ENCODE results near the gene WDR81. TPM values are rescaled to one million over a fixed set of nuclear protein-coding genes. Genes with fewer than 3 reads are reported as not detected.

Gene WDR81
- total RNA-seq, 1 experiment from 2014 or later, result 29.5 TPM

- Histone ChIP-seq H3K27me3 (ENCODE audit: control insufficient read depth, insufficient read depth, low read length) (no peaks in the 10 kb centered on the region), H3K4me3 (ENCODE audit: low read depth in 2 of 2, low read length in 2 of 2) (no peak overlapping the region), H3K36me3 (ENCODE audit: control insufficient read depth, insufficient read depth, low read length) (no peaks in the 10 kb centered on the region; the same call in 1 of the 2 replicates), H3K4me1 (ENCODE audit: control insufficient read depth, insufficient read depth, low read length) (peaks cover 15% of the 10 kb centered on the region), H3K9me3 (ENCODE audit: control insufficient read depth, insufficient read depth, low read depth, low read length) (no peaks in the 10 kb centered on the region), H3K27ac (ENCODE audit: low read length) (no peak overlapping the region; the same call in 1 of the 2 replicates)
- no peak; the same call in 1 of the 2 replicates for TF ChIP-seq CTCF (IDR thresholded peaks at IDR 0.05)
- TF ChIP-seq REST (IDR thresholded peaks at IDR 0.05; ENCODE audit: insufficient read depth in 1 of 2, low read depth in 2 of 2, low read length in 1 of 2), result no peak
- TF ChIP-seq TCF7L2 (IDR thresholded peaks at IDR 0.05; ENCODE audit: low read depth, low read length), result no peak
- no peak for TF ChIP-seq SIN3A (IDR thresholded peaks at IDR 0.05; ENCODE audit: borderline replicate concordance, insufficient read depth, low read depth, low read length)
- TF ChIP-seq POLR2AphosphoS5 (IDR thresholded peaks at IDR 0.05; ENCODE audit: low read depth, low read length), result no peak
- intact Hi-C loops (cut with micrococcal nuclease; ENCODE audit: unreplicated experiment), result loop anchor here (5.0 kb wide), 1 partner anchor 62 kb away; the partner anchor contains the start of gene WDR81
- CTCF ChIA-PET, result interaction anchor here (1.3 to 2.6 kb wide), 3 partner anchors 63 to 70 kb away, joined by 4 to 16 read pairs (median 5); no protein-coding TSS in a partner anchor
- peak; percentile 8 for DNase-seq (ENCODE audit: low read depth, low spot score)
- no TSS peak for BruUV-seq (replicated peaks)
- in situ Hi-C loops (cut with HindIII; ENCODE audit: low pct_unique_long_range_greater_than_20kb, low sequenced_read_pairs), result no loop called here
- ATAC-seq, result peak; percentile 68
- POLR2A ChIA-PET, result no interaction called here
Observed at GRCh38 chr17:1783834-1784611, 59.5 kb downstream of the WDR81 start.

- in situ Hi-C loops (cut with HindIII; ENCODE audit: low pct_unique_long_range_greater_than_20kb, low sequenced_read_pairs), result no loop called here
Observed at GRCh38 chr17:1785930-1786329, 61.4 kb downstream of the WDR81 start.

More at GRCh38 chr17:1785930-1786329, 61.4 kb downstream of the WDR81 start:
- BruUV-seq (replicated peaks), result no TSS peak
- CTCF ChIA-PET, result no interaction called here
- intact Hi-C loops (cut with micrococcal nuclease; ENCODE audit: unreplicated experiment), result no loop called here
- TF ChIP-seq TCF7L2 (IDR thresholded peaks at IDR 0.05; ENCODE audit: low read depth, low read length), result no peak
- no peak for TF ChIP-seq POLR2AphosphoS5 (IDR thresholded peaks at IDR 0.05; ENCODE audit: low read depth, low read length)
- TF ChIP-seq SIN3A (IDR thresholded peaks at IDR 0.05; ENCODE audit: borderline replicate concordance, insufficient read depth, low read depth, low read length), result no peak
- TF ChIP-seq REST (IDR thresholded peaks at IDR 0.05; ENCODE audit: insufficient read depth in 1 of 2, low read depth in 2 of 2, low read length in 1 of 2), result no peak
- no peak for TF ChIP-seq CTCF (IDR thresholded peaks at IDR 0.05)
- H3K36me3 ChIP-seq (ENCODE audit: control insufficient read depth, insufficient read depth, low read length), result no peaks in the 10 kb centered on the region; the same call in 1 of the 2 replicates
- peaks cover 15% of the 10 kb centered on the region for H3K4me1 ChIP-seq (ENCODE audit: control insufficient read depth, insufficient read depth, low read length)
- H3K27me3 ChIP-seq (ENCODE audit: control insufficient read depth, insufficient read depth, low read length), result no peaks in the 10 kb centered on the region
- no peak for ATAC-seq
- no peak for DNase-seq (ENCODE audit: low read depth, low spot score)
- POLR2A ChIA-PET, result no interaction called here
- H3K27ac ChIP-seq (ENCODE audit: low read length), result no peak overlapping the region
- no peak overlapping the region for H3K4me3 ChIP-seq (ENCODE audit: low read depth in 2 of 2, low read length in 2 of 2)
- H3K9me3 ChIP-seq (ENCODE audit: control insufficient read depth, insufficient read depth, low read depth, low read length), result no peaks in the 10 kb centered on the region

All from Panc1 (cell line).